ENCODE results near the gene COL17A1.

The COL17A1 gene

GRCh38 chr10:104080762-104081161 lies 4.9 kb downstream of the COL17A1 start:
- no peak for DNase-seq
- no peaks in the 10 kb centered on the region for H3K9me3 Mint-ChIP-seq
- H3K4me3 Mint-ChIP-seq = no peak overlapping the region
- H3K27ac Mint-ChIP-seq = no peak overlapping the region
- no peaks in the 10 kb centered on the region for H3K36me3 Mint-ChIP-seq (ENCODE audit: low read depth)
- peak; percentile 49 for TF ChIP-seq CTCF (IDR thresholded peaks at IDR 0.05)
- peaks cover 56% of the 10 kb centered on the region for H3K4me1 Mint-ChIP-seq
- H3K27me3 Mint-ChIP-seq (ENCODE audit: low read depth, poor library complexity) = peaks cover 3% of the 10 kb centered on the region

- peaks cover 31% of the 10 kb centered on the region for H3K4me1 Mint-ChIP-seq
- peaks cover 3% of the 10 kb centered on the region for H3K27me3 Mint-ChIP-seq (ENCODE audit: low read depth, poor library complexity)
- H3K4me3 Mint-ChIP-seq = no peak overlapping the region
- no peak for TF ChIP-seq CTCF (IDR thresholded peaks at IDR 0.05)
- no peaks in the 10 kb centered on the region for H3K9me3 Mint-ChIP-seq
- H3K36me3 Mint-ChIP-seq (ENCODE audit: low read depth) = no peaks in the 10 kb centered on the region
- no peak for DNase-seq
- H3K27ac Mint-ChIP-seq = no peak overlapping the region
Observed at GRCh38 chr10:104077663-104078151, 8.0 kb downstream of the COL17A1 start.

GRCh38 chr10:104077247-104077646 lies 8.4 kb downstream of the COL17A1 start:
- H3K4me3 Mint-ChIP-seq = no peak overlapping the region
- no peak overlapping the region for H3K27ac Mint-ChIP-seq
- no peak for DNase-seq
- H3K36me3 Mint-ChIP-seq (ENCODE audit: low read depth) = no peaks in the 10 kb centered on the region
- no peaks in the 10 kb centered on the region for H3K9me3 Mint-ChIP-seq
- TF ChIP-seq CTCF (IDR thresholded peaks at IDR 0.05) = no peak
- peaks cover 27% of the 10 kb centered on the region for H3K4me1 Mint-ChIP-seq
- H3K27me3 Mint-ChIP-seq (ENCODE audit: low read depth, poor library complexity) = peaks cover 3% of the 10 kb centered on the region

GRCh38 chr10:104076743-104077160 lies 8.9 kb downstream of the COL17A1 start:
- no peak for DNase-seq
- H3K4me3 Mint-ChIP-seq = no peak overlapping the region

GRCh38 chr10:104074505-104074904 lies 11.2 kb downstream of the COL17A1 start:
- Mint-ChIP-seq H3K36me3 (ENCODE audit: low read depth) (no peaks in the 10 kb centered on the region), H3K4me3 (no peak overlapping the region), H3K9me3 (no peaks in the 10 kb centered on the region), H3K27ac (no peak overlapping the region), H3K27me3 (ENCODE audit: low read depth, poor library complexity) (peaks cover 10% of the 10 kb centered on the region), H3K4me1 (peaks cover 37% of the 10 kb centered on the region)
- DNase-seq = no peak
- no peak for TF ChIP-seq CTCF (IDR thresholded peaks at IDR 0.05)

More at GRCh38 chr10:104076743-104077160, 8.9 kb downstream of the COL17A1 start:
- H3K4me1 Mint-ChIP-seq = peaks cover 30% of the 10 kb centered on the region
- H3K9me3 Mint-ChIP-seq = no peaks in the 10 kb centered on the region
- peaks cover 3% of the 10 kb centered on the region for H3K27me3 Mint-ChIP-seq (ENCODE audit: low read depth, poor library complexity)
- H3K36me3 Mint-ChIP-seq (ENCODE audit: low read depth) = no peaks in the 10 kb centered on the region
- H3K27ac Mint-ChIP-seq = no peak overlapping the region
- no peak for TF ChIP-seq CTCF (IDR thresholded peaks at IDR 0.05)

GRCh38 chr10:104072786-104073185 lies 12.9 kb downstream of the COL17A1 start:
- Mint-ChIP-seq H3K27ac (no peak overlapping the region), H3K27me3 (ENCODE audit: low read depth, poor library complexity) (peaks cover 7% of the 10 kb centered on the region), H3K4me1 (peaks cover 48% of the 10 kb centered on the region), H3K36me3 (ENCODE audit: low read depth) (no peaks in the 10 kb centered on the region), H3K9me3 (no peaks in the 10 kb centered on the region), H3K4me3 (no peak overlapping the region)
- no peak for DNase-seq
- TF ChIP-seq CTCF (IDR thresholded peaks at IDR 0.05) = no peak
